HEK293T (cell line): ENCODE measurements around the gene KANSL1L.
A peak's percentile ranks its signal among the peaks of the same experiment; 100 is the strongest.

Source experiments
- CTCF ChIA-PET: fragments of 350-600 bp; formaldehyde crosslinking; extraction: SDS; loops from one replicate; lab custom pipeline; 2021; ENCODE audit warnings: antibody characterized with exemption, inconsistent platforms; lab: Yijun Ruan, JAX
- POLR2A ChIA-PET: fragments of 350-600 bp; formaldehyde crosslinking; extraction: SDS; loops from one replicate; lab custom pipeline; 2020; ENCODE audit warnings: antibody characterized with exemption, inconsistent platforms; lab: Yijun Ruan, JAX
- DNase-seq: peaks from one replicate; pipeline ENCODE4 v3.0.0; 2012; ENCODE audit warnings: mixed read lengths; ENCODE audit errors: extremely low spot score
- ARNT ChIP-seq: fragments of 450-650 bp; IDR thresholded peaks from 2 replicates; pipeline ENCODE4 v1.6.1; 2017; ENCODE audit warnings: mild to moderate bottlenecking
- BHLHE40 ChIP-seq: fragments of 450-650 bp; IDR thresholded peaks from 2 replicates; pipeline ENCODE4 v1.6.1; 2016; ENCODE audit warnings: mild to moderate bottlenecking, moderate library complexity, borderline replicate concordance
- CTBP1 ChIP-seq: fragments of 450-650 bp; IDR thresholded peaks from 2 replicates; pipeline ENCODE4 v1.6.1; 2016; ENCODE audit warnings: borderline replicate concordance
- ELF4 ChIP-seq: fragments of 450-650 bp; IDR thresholded peaks from 2 replicates; pipeline ENCODE4 v1.6.1; 2017; ENCODE audit warnings: antibody characterized with exemption
- FOXA1 ChIP-seq: fragments of 450-650 bp; IDR thresholded peaks from 2 replicates; pipeline ENCODE4 v1.6.1; 2016; ENCODE audit warnings: mild to moderate bottlenecking
- FOXK2 ChIP-seq: fragments of 450-650 bp; IDR thresholded peaks from 2 replicates; pipeline ENCODE4 v1.6.1; 2016; ENCODE audit warnings: mild to moderate bottlenecking
- FOXM1 ChIP-seq: fragments of 450-650 bp; IDR thresholded peaks from 2 replicates; pipeline ENCODE4 v1.6.1; 2017; ENCODE audit warnings: mild to moderate bottlenecking, borderline replicate concordance
- HDGF ChIP-seq: fragments of 450-650 bp; IDR thresholded peaks from 2 replicates; pipeline ENCODE4 v1.6.1; 2017; ENCODE audit warnings: antibody characterized with exemption, borderline replicate concordance
- L3MBTL2 ChIP-seq: fragments of 450-650 bp; conservative IDR thresholded peaks from 2 replicates; pipeline ENCODE4 v1.6.1; 2016; ENCODE audit warnings: mild to moderate bottlenecking
- LEF1 ChIP-seq: fragments of 450-650 bp; IDR thresholded peaks from 2 replicates; pipeline ENCODE4 v1.6.1; 2017; ENCODE audit warnings: mild to moderate bottlenecking, borderline replicate concordance
- NFRKB ChIP-seq: fragments of 450-650 bp; IDR thresholded peaks from 2 replicates; pipeline ENCODE4 v1.6.1; 2016; ENCODE audit warnings: mild to moderate bottlenecking, moderate library complexity
- SP1 ChIP-seq: fragments of 450-650 bp; IDR thresholded peaks from 2 replicates; pipeline ENCODE4 v1.6.1; 2017
- SUZ12 ChIP-seq: fragments of 450-650 bp; IDR thresholded peaks from 2 replicates; pipeline ENCODE4 v1.6.1; 2016; ENCODE audit warnings: mild to moderate bottlenecking
- TARDBP ChIP-seq: fragments of 450-650 bp; IDR thresholded peaks from 2 replicates; pipeline ENCODE4 v1.6.1; 2016
- ZNF384 ChIP-seq: fragments of 450-650 bp; IDR thresholded peaks from 2 replicates; pipeline ENCODE4 v1.6.1; 2016
- TF ChIP-seq, protein P1 (sequence below): fragments of 450-650 bp; IDR thresholded peaks from 2 replicates; pipeline ENCODE4 v1.6.1; 2016

Gene KANSL1L

DNA sequence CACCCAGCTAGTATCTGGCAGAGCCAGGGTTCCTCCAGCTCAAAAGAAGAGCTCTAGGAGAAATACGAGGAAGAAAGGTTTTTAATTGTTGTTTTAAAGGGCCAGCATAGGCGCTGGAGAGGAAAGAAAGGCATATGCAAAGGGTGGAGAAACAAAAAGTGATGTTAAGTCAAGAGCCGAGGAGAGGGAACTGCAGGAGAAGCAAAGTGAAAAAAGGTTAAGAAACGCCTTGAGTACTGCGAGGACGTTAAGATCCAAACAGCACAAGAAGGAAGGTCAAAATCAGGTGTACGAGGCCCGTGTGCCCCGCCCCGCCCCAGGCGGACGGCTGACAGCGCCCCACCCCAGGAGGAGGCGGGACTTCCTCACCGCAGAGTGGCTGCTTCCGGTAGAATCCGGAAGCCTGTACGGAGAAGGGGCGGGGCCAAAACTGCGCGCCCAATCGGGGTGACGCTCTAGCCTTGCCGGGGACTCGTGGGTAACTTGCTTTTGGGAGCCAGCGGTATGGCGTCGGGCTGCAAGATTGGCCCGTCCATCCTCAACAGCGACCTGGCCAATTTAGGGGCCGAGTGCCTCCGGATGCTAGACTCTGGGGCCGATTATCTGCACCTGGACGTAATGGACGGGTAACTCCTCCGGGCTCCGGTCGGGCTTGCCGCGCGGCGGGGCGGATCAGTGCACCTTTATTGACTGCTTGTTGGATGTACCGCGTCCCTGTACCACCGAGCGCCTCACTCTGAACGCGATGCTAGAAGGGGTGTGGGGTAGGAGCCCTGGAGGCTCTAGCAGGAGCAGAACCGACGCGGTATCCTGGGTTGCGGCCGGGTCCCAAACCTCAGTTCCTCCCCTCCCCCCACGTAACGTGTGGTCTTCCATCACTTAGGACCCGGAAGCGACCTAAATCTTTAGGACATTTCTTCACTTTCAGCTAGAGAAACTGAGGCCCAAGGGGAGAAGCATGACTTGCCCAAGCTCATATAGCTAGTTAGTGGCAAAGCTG is 168.8 kb downstream of the KANSL1L start, which contains the start of gene RPE:
Gene RPE, plus strand, starts transcription at position 481 of the 1,000 bp plus-strand sequence. Its CDS starts 24 bp downstream, at position 505.
- ChIA-PET POLR2A (no interaction called here), CTCF (no interaction called here)
- DNase-seq, result peak; percentile 97
- TF ChIP-seq, protein P1, sequence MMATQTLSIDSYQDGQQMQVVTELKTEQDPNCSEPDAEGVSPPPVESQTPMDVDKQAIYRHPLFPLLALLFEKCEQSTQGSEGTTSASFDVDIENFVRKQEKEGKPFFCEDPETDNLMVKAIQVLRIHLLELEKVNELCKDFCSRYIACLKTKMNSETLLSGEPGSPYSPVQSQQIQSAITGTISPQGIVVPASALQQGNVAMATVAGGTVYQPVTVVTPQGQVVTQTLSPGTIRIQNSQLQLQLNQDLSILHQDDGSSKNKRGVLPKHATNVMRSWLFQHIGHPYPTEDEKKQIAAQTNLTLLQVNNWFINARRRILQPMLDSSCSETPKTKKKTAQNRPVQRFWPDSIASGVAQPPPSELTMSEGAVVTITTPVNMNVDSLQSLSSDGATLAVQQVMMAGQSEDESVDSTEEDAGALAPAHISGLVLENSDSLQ, result peak; percentile 69
- TF ChIP-seq ELF4 (peak; percentile 74), NFRKB (peak; percentile 30; the same call in 1 of the 2 replicates), L3MBTL2 (peak; percentile 37; the same call in 1 of the 2 replicates), LEF1 (no peak; the same call in 1 of the 2 replicates)

GRCh38 chr2:210000464-210001324 is 170.5 kb downstream of the KANSL1L start:
- TF ChIP-seq TARDBP, result no peak
- no peak for TF ChIP-seq SUZ12
- TF ChIP-seq LEF1, result no peak
- TF ChIP-seq, protein P1, result no peak
- TF ChIP-seq CTBP1, result no peak
- CTCF ChIA-PET, result no interaction called here
- DNase-seq, result no peak
- POLR2A ChIA-PET, result no interaction called here

GRCh38 chr2:209998596-209998995 is 172.6 kb downstream of the KANSL1L start:
- TF ChIP-seq NFRKB (no peak), L3MBTL2 (no peak), SUZ12 (no peak), ARNT (no peak), FOXK2 (no peak), CTBP1 (no peak), FOXM1 (no peak), BHLHE40 (no peak), ELF4 (no peak), LEF1 (no peak), SP1 (no peak), HDGF (no peak), FOXA1 (no peak), ZNF384 (no peak)
- TF ChIP-seq, protein P1, result no peak
- ChIA-PET POLR2A (no interaction called here), CTCF (no interaction called here)
- DNase-seq, result no peak

DNA sequence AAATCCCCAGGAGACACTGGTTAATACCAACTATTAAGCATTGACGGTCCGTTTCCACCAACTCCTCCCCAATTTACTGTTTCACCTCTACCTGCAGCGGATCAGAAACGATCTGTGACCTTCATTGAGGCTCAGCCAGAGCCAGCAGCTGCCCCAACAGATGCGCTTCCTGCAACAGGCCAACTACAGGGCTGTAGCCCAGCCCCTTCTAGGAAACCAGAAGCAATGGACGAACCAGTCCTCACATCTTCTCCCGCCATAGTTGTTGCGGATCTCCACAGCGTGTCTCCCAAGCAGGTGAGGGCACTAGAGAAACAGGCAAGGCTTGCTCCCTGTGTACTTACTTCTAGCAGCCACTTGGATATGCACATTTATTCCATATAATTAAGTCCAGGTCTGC is 177.2 kb downstream of the KANSL1L start:
- DNase-seq, result no peak
- POLR2A ChIA-PET, result no interaction called here
- TF ChIP-seq LEF1, result no peak
- TF ChIP-seq SUZ12, result no peak
- no peak for TF ChIP-seq NFRKB
- no peak for TF ChIP-seq BHLHE40
- no peak for TF ChIP-seq ZNF384
- TF ChIP-seq TARDBP, result no peak
- no peak for TF ChIP-seq SP1
- no peak for TF ChIP-seq FOXA1
- TF ChIP-seq, protein P1, result no peak
- no peak for TF ChIP-seq L3MBTL2
- CTCF ChIA-PET, result no interaction called here

GRCh38 chr2:209990838-209991237 is 180.4 kb downstream of the KANSL1L start:
- TF ChIP-seq ZNF384 (no peak), CTBP1 (no peak), ARNT (no peak), SUZ12 (no peak), L3MBTL2 (no peak), FOXK2 (no peak), LEF1 (no peak), HDGF (no peak), NFRKB (no peak), SP1 (no peak), FOXM1 (no peak), BHLHE40 (no peak)
- TF ChIP-seq, protein P1, result no peak
- no peak for DNase-seq
- ChIA-PET POLR2A (no interaction called here), CTCF (interaction anchor here (0.6 kb wide), 1 partner anchor 53 kb away, joined by 3 read pairs; no protein-coding TSS in a partner anchor)
